HG02588 (cell line): ENCODE results near the gene CDC42EP2.

Source experiments
- ATAC-seq: cut with Tn5 transposase; IDR thresholded peaks from one replicate; pipeline ENCODE4 v1.9.1; 2021; ENCODE audit warnings: mild to moderate bottlenecking, moderate library complexity; ENCODE audit not compliant: unreplicated experiment

CDC42EP2 gene

DNA sequence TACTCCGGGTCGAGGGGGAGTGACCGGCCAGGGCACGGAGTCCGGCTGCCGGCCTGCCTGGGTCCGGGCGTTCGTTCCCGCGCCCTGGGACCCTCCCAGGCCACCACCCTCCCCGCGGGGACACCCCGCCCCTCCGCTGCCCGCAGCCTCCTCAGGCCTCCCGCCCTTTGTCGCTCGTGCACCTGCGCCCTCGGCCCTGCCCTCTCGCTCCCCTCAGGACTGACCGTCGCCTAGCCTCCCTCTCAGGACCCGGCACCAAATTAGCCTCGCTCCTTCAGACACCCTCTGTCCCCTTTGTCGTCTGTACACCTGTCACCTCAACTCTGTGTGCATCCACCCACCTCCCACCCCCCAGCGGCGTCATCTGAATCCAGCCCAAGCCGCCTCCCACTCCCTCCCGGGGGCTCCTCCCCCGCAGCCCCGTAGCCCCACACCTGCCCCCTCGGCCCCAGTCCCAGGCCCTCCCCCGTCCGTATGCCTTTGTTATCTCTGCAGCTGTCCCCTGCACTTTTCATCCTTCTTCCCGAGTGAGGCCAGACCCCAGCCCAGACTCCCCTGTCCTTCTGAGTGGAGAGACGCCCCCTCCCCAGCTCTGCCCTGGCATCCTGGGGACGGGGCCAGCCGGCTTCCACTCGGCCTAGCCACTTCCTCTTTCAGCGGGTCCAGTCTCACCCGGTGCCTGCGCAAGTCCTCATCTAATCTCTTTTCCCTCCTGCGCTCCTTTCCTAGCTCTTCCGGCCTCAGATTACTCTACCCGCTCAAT is 40.5 kb downstream of the CDC42EP2 start:
- ATAC-seq = peak; percentile 25

DNA sequence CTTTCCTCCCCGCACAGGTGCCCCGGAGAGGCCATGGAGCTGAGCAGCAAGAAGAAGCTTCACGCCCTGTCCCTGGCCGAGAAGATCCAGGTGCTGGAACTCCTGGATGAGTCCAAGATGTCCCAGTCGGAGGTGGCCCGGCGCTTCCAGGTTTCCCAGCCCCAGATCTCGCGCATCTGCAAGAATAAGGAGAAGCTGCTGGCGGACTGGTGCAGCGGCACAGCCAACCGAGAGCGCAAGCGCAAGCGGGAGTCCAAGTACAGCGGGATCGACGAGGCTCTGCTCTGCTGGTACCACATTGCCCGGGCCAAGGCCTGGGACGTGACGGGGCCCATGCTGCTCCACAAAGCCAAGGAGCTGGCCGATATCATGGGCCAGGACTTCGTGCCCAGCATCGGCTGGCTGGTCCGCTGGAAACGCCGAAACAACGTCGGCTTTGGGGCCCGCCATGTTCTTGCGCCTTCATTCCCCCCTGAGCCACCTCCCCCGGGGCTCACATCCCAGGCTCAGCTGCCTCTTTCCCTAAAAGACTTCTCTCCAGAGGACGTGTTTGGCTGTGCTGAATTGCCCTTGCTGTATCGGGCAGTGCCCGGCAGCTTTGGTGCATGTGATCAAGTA is 41.2 kb downstream of the CDC42EP2 start:
- ATAC-seq = no peak

DNA sequence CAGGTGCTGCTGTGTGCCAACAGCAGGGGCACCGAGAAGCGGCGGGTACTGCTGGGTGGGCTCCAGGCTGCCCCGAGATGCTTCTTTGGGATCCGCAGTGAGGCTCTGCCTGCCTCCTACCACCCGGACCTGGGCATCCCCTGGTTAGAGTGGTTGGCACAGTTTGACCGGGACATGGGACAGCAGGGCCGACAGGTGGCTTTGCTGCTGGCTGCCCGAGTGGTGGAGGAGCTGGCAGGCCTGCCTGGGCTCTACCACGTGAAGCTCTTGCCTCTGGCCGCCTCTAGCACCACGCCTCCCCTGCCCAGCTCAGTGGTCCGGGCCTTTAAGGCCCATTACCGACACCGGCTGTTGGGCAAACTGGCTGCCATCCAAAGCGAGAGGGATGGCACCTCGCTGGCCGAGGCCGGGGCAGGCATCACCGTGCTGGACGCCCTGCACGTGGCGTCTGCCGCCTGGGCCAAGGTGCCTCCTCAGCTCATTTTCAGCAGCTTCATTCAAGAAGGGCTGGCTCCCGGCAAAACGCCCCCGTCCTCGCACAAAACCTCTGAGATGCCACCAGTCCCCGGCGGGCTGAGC is 41.8 kb downstream of the CDC42EP2 start:
- no peak for ATAC-seq

DNA sequence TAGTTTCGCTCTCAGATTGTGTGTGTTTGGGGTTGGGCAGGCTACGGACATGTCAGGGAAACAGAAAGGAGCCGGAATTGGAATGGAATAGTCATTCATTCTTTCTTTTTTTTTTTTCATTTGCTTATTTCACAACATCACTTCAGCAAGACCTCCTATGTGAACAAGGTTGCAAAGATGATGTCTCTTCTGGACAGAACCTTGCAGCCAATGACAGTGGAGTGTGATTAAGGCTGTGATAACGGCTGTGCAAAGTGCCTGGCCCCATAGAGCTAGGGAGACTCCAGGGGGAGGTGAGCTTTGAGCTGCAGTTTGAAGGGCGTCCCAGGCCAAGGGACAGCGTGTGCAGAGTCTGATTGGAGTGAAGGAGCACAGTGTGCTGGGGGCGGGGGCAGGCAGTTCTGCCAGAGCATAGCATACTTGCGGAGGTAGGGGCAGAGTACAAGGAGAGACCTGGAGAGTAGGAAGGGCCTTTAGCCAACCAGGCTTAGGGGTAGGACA is 43.2 kb downstream of the CDC42EP2 start:
- no peak for ATAC-seq

DNA sequence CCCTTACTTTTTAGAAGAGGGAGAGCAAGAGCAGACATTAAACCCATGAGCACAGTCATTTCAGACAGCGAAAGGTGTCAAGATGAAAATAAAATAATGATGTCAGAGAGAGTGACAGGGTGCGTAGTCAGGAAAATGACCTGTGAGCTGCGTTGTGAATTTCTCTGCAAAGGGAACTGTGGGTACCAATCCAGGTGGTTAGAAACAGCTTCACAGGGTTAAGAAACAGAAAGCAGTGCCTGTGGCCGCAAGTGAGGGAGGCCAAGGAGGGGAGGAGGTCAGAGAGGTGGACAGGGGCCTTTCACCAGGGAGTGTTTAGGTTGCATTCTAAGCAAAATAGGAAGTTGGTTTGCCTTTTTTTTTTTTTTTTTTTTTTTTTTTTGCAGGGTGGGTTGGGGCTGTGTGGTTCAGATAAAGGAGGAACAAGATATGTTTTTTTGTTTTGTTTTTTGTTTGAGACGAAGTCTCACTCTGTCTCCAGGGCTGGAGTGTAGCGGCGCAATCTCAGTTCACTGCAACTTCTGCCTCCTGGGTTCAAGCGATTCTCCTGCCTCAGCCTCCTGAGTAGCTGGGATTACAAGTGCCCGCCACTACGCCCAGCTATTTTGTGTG is 47.8 kb downstream of the CDC42EP2 start:
- ATAC-seq = no peak

DNA sequence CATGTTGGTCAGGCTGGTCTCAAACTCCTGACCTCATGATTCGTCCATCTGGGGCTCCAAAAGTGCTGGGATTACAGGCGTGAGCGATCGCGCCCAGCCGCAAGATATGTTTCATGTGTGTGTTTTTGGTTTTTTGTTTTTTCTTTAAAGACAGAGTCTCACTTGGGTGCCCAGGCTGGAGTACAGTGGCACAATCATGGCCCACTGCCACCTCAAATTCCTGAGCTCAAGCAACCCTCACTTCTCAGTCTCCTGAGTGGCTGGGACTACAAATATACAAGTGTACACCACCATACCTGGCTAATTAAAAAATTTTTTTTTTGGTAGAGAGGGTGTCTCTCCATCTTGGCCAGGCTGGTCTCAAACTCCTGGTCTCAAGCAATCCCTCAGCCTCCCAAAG is 48.3 kb downstream of the CDC42EP2 start:
- no peak for ATAC-seq

DNA sequence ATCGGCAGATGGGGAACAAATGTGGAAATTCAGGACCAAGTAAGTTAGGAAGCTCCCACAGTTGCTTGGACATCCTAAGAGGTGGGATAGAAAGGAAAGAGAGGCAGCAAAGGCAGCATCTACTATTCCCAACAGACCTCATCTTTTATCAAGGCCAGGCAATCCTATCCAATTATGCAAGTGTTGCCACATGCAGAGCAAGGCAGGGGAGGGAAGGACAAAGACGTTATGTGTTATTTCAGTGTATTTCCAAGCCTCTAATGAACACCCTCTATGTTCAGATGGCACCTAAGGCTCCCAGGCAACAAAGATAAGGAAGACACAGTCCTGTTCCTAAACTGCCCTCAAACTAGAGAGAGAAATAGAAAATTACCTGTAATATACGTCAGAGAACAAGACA is 49.1 kb downstream of the CDC42EP2 start:
- no peak for ATAC-seq

DNA sequence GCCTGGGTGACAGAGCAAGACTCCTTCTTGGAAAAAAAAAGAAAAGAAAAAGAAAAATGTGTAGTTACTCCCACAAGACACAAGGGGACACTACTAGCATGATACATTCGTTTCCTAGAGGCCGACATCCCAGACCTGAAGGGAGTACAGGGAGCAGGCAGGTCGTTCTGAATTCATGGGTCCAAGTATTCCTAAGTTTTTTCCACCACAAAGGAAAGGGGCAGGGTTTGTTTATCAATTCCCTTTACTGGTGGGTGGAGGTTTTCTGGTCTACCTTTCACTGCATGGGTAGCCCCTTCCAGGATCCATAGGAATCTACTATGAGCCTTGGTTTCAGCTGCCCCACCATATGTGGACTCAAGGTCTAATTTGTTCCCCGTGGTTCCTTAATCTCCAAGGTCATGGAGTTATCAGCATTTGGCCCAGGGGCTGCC is 51.7 kb downstream of the CDC42EP2 start:
- no peak for ATAC-seq

DNA sequence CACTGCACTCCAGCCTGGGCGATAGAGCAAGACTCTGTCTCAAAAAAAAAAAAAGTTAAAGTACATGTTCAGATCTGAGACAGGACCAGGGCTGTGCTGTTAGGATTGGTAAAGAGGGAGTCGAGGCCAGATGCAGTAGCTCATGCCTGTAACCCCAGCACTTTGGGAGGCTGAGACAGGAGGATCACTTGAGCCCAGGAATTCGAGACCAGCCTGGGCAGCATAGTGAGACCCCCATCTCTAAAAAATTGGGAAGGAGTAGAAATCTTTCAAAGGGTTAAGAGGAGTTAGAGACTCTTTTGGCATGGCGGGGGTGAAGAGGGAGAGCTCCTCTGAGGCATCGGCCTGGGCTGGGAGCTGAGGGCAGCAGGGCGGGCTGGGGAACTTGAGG is 56.0 kb downstream of the CDC42EP2 start:
- no peak for ATAC-seq
